A549 (cell line): Measurements from ENCODE around the gene STOM.

Source experiments
- ATOH8 ChIP-seq: fragments of 250-450 bp; sonication (Bioruptor Pico); IDR thresholded peaks from 2 replicates; pipeline ENCODE4 v1.5.0; 2020; ENCODE audit warnings: low read depth, mild to moderate bottlenecking, moderate library complexity
- CTCF ChIP-seq: fragments of >200 bp; sonication (Bioruptor Twin); formaldehyde crosslinking; IDR thresholded peaks from 3 replicates; pipeline ENCODE4 v1.5.1; 2016
- KDM1A ChIP-seq: fragments of 200-600 bp; sonication (generic); IDR thresholded peaks from 2 replicates; pipeline ENCODE4 v1.6.1; 2016; ENCODE audit warnings: low read depth, mild to moderate bottlenecking
- MAX ChIP-seq: IDR thresholded peaks from 2 replicates; pipeline ENCODE4 v1.6.1; 2012
- NPAS2 ChIP-seq: fragments of 250-450 bp; sonication (Bioruptor Pico); IDR thresholded peaks from 2 replicates; pipeline ENCODE4 v1.8.0; 2022; ENCODE audit warnings: mild to moderate bottlenecking, moderate library complexity, borderline replicate concordance

- TF ChIP-seq KDM1A (no peak), NPAS2 (CRISPR knock-in tag) (no peak), ATOH8 (CRISPR knock-in tag) (no peak), CTCF (no peak), MAX (no peak)
Measured at GRCh38 chr9:121326130-121326838, 43.8 kb downstream of the STOM start.
